H1 (cell line): Measurements from ENCODE around the gene ZFR. TPM values are rescaled to one million over a fixed set of nuclear protein-coding genes. Genes with fewer than 3 reads are reported as not detected.

ENCODE experiments used
- CTCF ChIA-PET: fragments of 300-600 bp; sonication (Branson Sonifier 250); formaldehyde crosslinking; loops from one replicate; lab custom pipeline; 2021; ENCODE audit not compliant: partially characterized antibody; lab: Charles Lee
- POLR2A ChIA-PET: fragments of 300-600 bp; sonication (Branson Sonifier 250); formaldehyde crosslinking; loops from one replicate; lab custom pipeline; 2021; ENCODE audit warnings: inconsistent platforms; ENCODE audit not compliant: partially characterized antibody; lab: Charles Lee
- DNase-seq, 2 experiments: peaks; one replicate each; pipeline versions ENCODE4 v3.0.0 to v3.0.0-alpha.2; 2010 to 2022; ENCODE audit warnings: low spot score in 2 of 2, low read depth in 1 of 2, mixed read lengths in 1 of 2
- FAIRE-seq: peaks from 2 replicates; lab custom pipeline; 2011; peaks lifted over from hg19 to GRCh38; lab: Jason Lieb, UNC
- H2AFZ ChIP-seq: 2 replicates; pipeline ENCODE4 v1.8.1; 2012; ENCODE audit warnings: low read length, inconsistent platforms
- H2AK5ac ChIP-seq: 2 replicates; pipeline ENCODE4 v1.6.1; 2013; ENCODE audit warnings: low read depth, low read length
- H2BK120ac ChIP-seq: replicated peaks from 2 replicates; pipeline ENCODE3; 2013; ENCODE audit warnings: low read depth, low read length, inconsistent platforms
- H2BK12ac ChIP-seq: 2 replicates; pipeline ENCODE4 v1.6.1; 2013; ENCODE audit warnings: low read depth, low read length
- H2BK15ac ChIP-seq: 2 replicates; pipeline ENCODE4 v1.6.1; 2013; ENCODE audit warnings: low read length
- H2BK20ac ChIP-seq: 2 replicates; pipeline ENCODE4 v1.6.1; 2013; ENCODE audit warnings: low read length
- H2BK5ac ChIP-seq: 2 replicates; pipeline ENCODE4 v1.6.1; 2013; ENCODE audit warnings: low read depth, low read length
- H3K14ac ChIP-seq: 2 replicates; pipeline ENCODE4 v1.6.1; 2013; ENCODE audit warnings: inconsistent platforms; ENCODE audit not compliant: insufficient read length
- H3K18ac ChIP-seq: 2 replicates; pipeline ENCODE4 v1.6.1; 2013; ENCODE audit warnings: low read length; ENCODE audit errors: extremely low read depth
- H3K23ac ChIP-seq: 2 replicates; pipeline ENCODE4 v1.6.1; 2013; ENCODE audit warnings: inconsistent platforms; ENCODE audit not compliant: insufficient read length
- H3K23me2 ChIP-seq: 2 replicates; pipeline ENCODE4 v1.6.1; 2013; ENCODE audit warnings: low read depth, low read length
- H3K27ac ChIP-seq: 2 replicates; pipeline ENCODE4 v1.6.1; 2011; ENCODE audit warnings: low read depth, low read length, inconsistent platforms
- H3K27me3 ChIP-seq, 4 experiments: replicated peaks in 1 of 4; 1 replicate in 1 of 4; 2 replicates in 3 of 4; pipeline versions ENCODE4 v1.6.1 to v1.8.1; 2011 to 2013; ENCODE audit warnings: low read length in 3 of 4, mild to moderate bottlenecking in 3 of 4, inconsistent platforms in 2 of 4, mixed read lengths in 2 of 4, moderate library complexity in 1 of 4; ENCODE audit not compliant: control insufficient read depth in 3 of 4, insufficient read depth in 3 of 4; ENCODE audit errors: extremely low read depth in 1 of 4
- H3K36me3 ChIP-seq, 4 experiments: 2 replicates each; pipeline versions ENCODE4 v1.6.1 to v1.8.1; 2011 to 2013; ENCODE audit warnings: mild to moderate bottlenecking in 4 of 4, low read length in 3 of 4, moderate library complexity in 2 of 4, control low read depth in 1 of 4, inconsistent platforms in 1 of 4; ENCODE audit not compliant: insufficient read depth in 4 of 4, control insufficient read depth in 2 of 4
- H3K4ac ChIP-seq: replicated peaks from 2 replicates; pipeline ENCODE3; 2013; ENCODE audit warnings: low read length, low read depth, mixed read lengths, inconsistent platforms; ENCODE audit not compliant: insufficient read length
- H3K4me1 ChIP-seq, 4 experiments: replicated peaks in 1 of 4; 1 replicate in 1 of 4; 2 replicates in 3 of 4; pipeline versions ENCODE4 v1.6.1 to v1.8.1; 2011 to 2013; ENCODE audit warnings: low read length in 3 of 4, inconsistent platforms in 2 of 4, mixed read lengths in 1 of 4; ENCODE audit not compliant: insufficient read depth in 4 of 4, control insufficient read depth in 3 of 4
- H3K4me2 ChIP-seq, 2 experiments: 2 replicates each; pipeline versions ENCODE4 v1.6.1 to v1.8.1; 2011 to 2013; ENCODE audit warnings: low read depth in 2 of 2, low read length in 2 of 2, control low read depth in 1 of 2, inconsistent platforms in 1 of 2, mild to moderate bottlenecking in 1 of 2; ENCODE audit not compliant: insufficient read depth in 1 of 2
- H3K4me3 ChIP-seq, 4 experiments: fragments of 200-600, 300-600 bp in 1 of 4; sonication (generic), shearing (Covaris generic), sonication (Bioruptor Twin) in 1 of 4; 2 replicates each; pipeline versions ENCODE4 v1.5.1 to v1.8.1; 2011 to 2016; ENCODE audit warnings: low read length in 4 of 4, low read depth in 3 of 4, control low read depth in 2 of 4, inconsistent platforms in 2 of 4, mild to moderate bottlenecking in 2 of 4, mixed read lengths in 1 of 4, moderate library complexity in 1 of 4; ENCODE audit not compliant: insufficient read depth in 2 of 4; ENCODE audit errors: extremely low read depth in 1 of 4
- H3K56ac ChIP-seq: replicated peaks from 2 replicates; pipeline ENCODE3; 2013; ENCODE audit warnings: low read depth, mild to moderate bottlenecking, mixed read lengths, low read length, inconsistent platforms; ENCODE audit not compliant: insufficient read length
- H3K79me1 ChIP-seq: 2 replicates; pipeline ENCODE4 v1.6.1; 2013; ENCODE audit warnings: low read depth, low read length, control low read depth
- H3K79me2 ChIP-seq, 2 experiments: 2 replicates each; pipeline versions ENCODE4 v1.6.1 to v1.8.1; 2012 to 2013; ENCODE audit warnings: low read length in 2 of 2, mild to moderate bottlenecking in 2 of 2, inconsistent platforms in 1 of 2; ENCODE audit not compliant: insufficient read depth in 2 of 2, control insufficient read depth in 1 of 2
- H3K9ac ChIP-seq, 4 experiments: replicated peaks in 1 of 4; 1 replicate in 1 of 4; 2 replicates in 3 of 4; pipeline versions ENCODE4 v1.6.1 to v1.8.1; 2011 to 2013; ENCODE audit warnings: low read depth in 3 of 4, low read length in 3 of 4, control low read depth in 2 of 4, mild to moderate bottlenecking in 2 of 4, moderate library complexity in 2 of 4, inconsistent platforms in 1 of 4; ENCODE audit errors: extremely low read depth in 1 of 4
- H3K9me3 ChIP-seq, 2 experiments: 2 replicates each; pipeline versions ENCODE4 v1.6.1 to v1.8.1; 2012 to 2013; ENCODE audit warnings: mild to moderate bottlenecking in 2 of 2, moderate library complexity in 2 of 2, control low read depth in 1 of 2, inconsistent platforms in 1 of 2, low read depth in 1 of 2, low read length in 1 of 2, mixed read lengths in 1 of 2; ENCODE audit not compliant: insufficient read depth in 2 of 2
- H4K20me1 ChIP-seq, 2 experiments: replicated peaks in 1 of 2; 2 replicates each; pipeline versions ENCODE3 to v1.8.1; 2011 to 2013; ENCODE audit warnings: inconsistent platforms in 2 of 2, low read length in 2 of 2, mild to moderate bottlenecking in 1 of 2; ENCODE audit not compliant: insufficient read depth in 2 of 2, control insufficient read depth in 1 of 2
- H4K5ac ChIP-seq: 2 replicates; pipeline ENCODE4 v1.6.1; 2013; ENCODE audit warnings: low read length, low read depth, mixed read lengths, inconsistent platforms; ENCODE audit not compliant: insufficient read length
- H4K8ac ChIP-seq: 2 replicates; pipeline ENCODE4 v1.8.0; 2013; ENCODE audit warnings: mild to moderate bottlenecking, moderate library complexity, low read length, inconsistent platforms; ENCODE audit not compliant: insufficient read depth; ENCODE audit errors: extremely low read depth
- H4K91ac ChIP-seq: replicated peaks from 2 replicates; pipeline ENCODE3; 2013; ENCODE audit warnings: low read length, mixed read lengths, inconsistent platforms; ENCODE audit not compliant: insufficient read length
- BCL11A ChIP-seq, 2 experiments: IDR thresholded peaks; one replicate each; pipeline ENCODE4 v1.6.1; 2011; ENCODE audit warnings: low read depth in 2 of 2, low read length in 2 of 2, mild to moderate bottlenecking in 2 of 2
- CBX5 ChIP-seq: fragments of 300-800, 300-1000 bp; sonication (generic); IDR thresholded peaks from 2 replicates; pipeline ENCODE4 v1.7.1; 2016; ENCODE audit warnings: antibody characterized with exemption, low read length, low read depth
- GABPA ChIP-seq: IDR thresholded peaks from 2 replicates; pipeline ENCODE4 v1.6.1; 2011; ENCODE audit warnings: mild to moderate bottlenecking, low read length, moderate library complexity, borderline replicate concordance; ENCODE audit not compliant: insufficient read depth
- RAD21 ChIP-seq, 2 experiments: IDR thresholded peaks in 1 of 2; conservative IDR thresholded peaks in 1 of 2; 2 replicates each; pipeline ENCODE4 v1.6.1; 2011; ENCODE audit warnings: low read depth in 2 of 2, low read length in 2 of 2, improper control_type of control experiment in 1 of 2, inconsistent platforms in 1 of 2, mild to moderate bottlenecking in 1 of 2, moderate library complexity in 1 of 2
- RBBP5 ChIP-seq: IDR thresholded peaks from 2 replicates; pipeline ENCODE4 v1.7.1; 2012; ENCODE audit warnings: low read depth, mild to moderate bottlenecking, inconsistent platforms, low read length, moderate library complexity, borderline replicate concordance
- RNF2 ChIP-seq: fragments of 200-900, 300-1000 bp; sonication (generic); IDR thresholded peaks from 2 replicates; pipeline ENCODE4 v1.7.1; 2016; ENCODE audit warnings: borderline replicate concordance, low read depth, mild to moderate bottlenecking, antibody characterized with exemption, low read length; ENCODE audit not compliant: poor library complexity, severe bottlenecking; ENCODE audit errors: missing control alignments
- SIN3A ChIP-seq, 2 experiments: IDR thresholded peaks in 1 of 2; conservative IDR thresholded peaks in 1 of 2; 2 replicates each; pipeline ENCODE4 v1.6.1; 2011 to 2012; ENCODE audit warnings: low read length in 2 of 2, improper control_type of control experiment in 1 of 2, low read depth in 1 of 2, mild to moderate bottlenecking in 1 of 2
- SP1 ChIP-seq: IDR thresholded peaks from 2 replicates; pipeline ENCODE4 v1.6.1; 2011; ENCODE audit warnings: low read depth, low read length
- TEAD4 ChIP-seq: IDR thresholded peaks from 2 replicates; pipeline ENCODE4 v1.6.1; 2012; ENCODE audit warnings: low read depth, low read length, inconsistent platforms, mixed read lengths
- WGBS, 2 experiments: shearing (Covaris generic) in 1 of 2; methylation state at CpG; one replicate each; pipeline versions ENCODE4 v1.1.6 to v1.1.7; 2013 to 2015; ENCODE audit warnings: low lambda C conversion rate in 2 of 2, mixed read lengths in 2 of 2, inconsistent platforms in 1 of 2, low coverage in 1 of 2, missing lambda C conversion rate in 1 of 2; ENCODE audit not compliant: insufficient replicate concordance in 2 of 2, insufficient coverage in 1 of 2, insufficient read length in 1 of 2; ENCODE audit errors: extremely low coverage in 1 of 2, missing lambda C conversion rate in 1 of 2; 5-methylcytosine and 5-hydroxymethylcytosine counted together
- polyA plus RNA-seq, 7 experiments: library from polyadenylated mRNA; depleted of rRNA in 3 of 7; stranded (reverse) in 5 of 7; unstranded in 2 of 7; fragments of >200 nt in 5 of 7; fragments of 200-250 nt in 2 of 7; gene quantifications; 1 replicate in 5 of 7; 2 replicates in 1 of 7; 4 replicates in 1 of 7; pipeline versions ENCODE4 v1.2.1 to v1.2.3, GENCODE V29; 2011 to 2013; ENCODE audit warnings: missing spikeins in 2 of 7, mixed read lengths in 2 of 7
- total RNA-seq: library from RNA; stranded (reverse); fragmentation: NEBNext Ultra II Directional; extraction: Animal tissue kit (Norgen Biotek cat#: 25700); gene quantifications from 2 replicates; pipeline ENCODE4 v1.2.1, GENCODE V29; 2021

Gene ZFR
- total and polyA plus RNA-seq, 2 of the 8 experiments (the other 6 are each of a cell fraction or from before 2014, with no cell fraction given) = 68.8 to 92.7 TPM

GRCh38 chr5:32383065-32383464, 61.5 kb downstream of the ZFR start:
- no peak overlapping the region for H2BK5ac ChIP-seq
- no peaks in the 10 kb centered on the region; the same call in 1 of the 2 replicates for H3K79me1 ChIP-seq
- POLR2A ChIA-PET = no interaction called here
- no peak overlapping the region for H3K9ac ChIP-seq
- no peak overlapping the region for H3K27ac ChIP-seq
- H4K20me1 ChIP-seq = peaks cover 1% of the 10 kb centered on the region in 2 experiments
- no peak overlapping the region for H3K4ac ChIP-seq
- H4K8ac ChIP-seq = no peak overlapping the region; the same call in 1 of the 2 replicates
- H2BK15ac ChIP-seq = no peak overlapping the region
- H3K4me1 ChIP-seq = no peaks in the 10 kb centered on the region
- no peaks in the 10 kb centered on the region for H3K79me2 ChIP-seq
- TF ChIP-seq SP1 (no peak), RNF2 (no peak), CBX5 (no peak), RAD21 (IDR thresholded peaks at IDR 0.05 in 1 of 2, conservative IDR thresholded peaks at IDR 0.05 in 1 of 2; ENCODE audit: low read depth in 2 of 2, low read length in 2 of 2) (no peak), BCL11A (IDR thresholded peaks at IDR 0.05; ENCODE audit: low read depth in 2 of 2, low read length in 2 of 2) (no peak), TEAD4 (no peak), GABPA (no peak), RBBP5 (no peak), SIN3A (conservative IDR thresholded peaks at IDR 0.05 in 1 of 2, IDR thresholded peaks at IDR 0.05 in 1 of 2; ENCODE audit: low read depth in 1 of 2, low read length in 2 of 2) (no peak)
- no peak for FAIRE-seq
- H3K27me3 ChIP-seq = no peaks in the 10 kb centered on the region
- no peaks in the 10 kb centered on the region for H3K9me3 ChIP-seq
- H4K5ac ChIP-seq = no peak overlapping the region
- H2AK5ac ChIP-seq = no peak overlapping the region
- no peak overlapping the region for H2BK12ac ChIP-seq
- no peak overlapping the region for H2AFZ ChIP-seq
- no peak overlapping the region for H2BK120ac ChIP-seq
- no peak overlapping the region for H3K14ac ChIP-seq
- no peak overlapping the region for H3K4me3 ChIP-seq
- H3K56ac ChIP-seq = no peak overlapping the region
- H3K18ac ChIP-seq = no peak overlapping the region
- H3K23me2 ChIP-seq = no peaks in the 10 kb centered on the region
- WGBS, 2 experiments = 97% methylated on average over 2 of the region's 2 CpGs; no CpG with 5 or more reads in 1 of the 2 experiments
- no peak overlapping the region for H3K4me2 ChIP-seq
- H3K36me3 ChIP-seq = peaks cover 2 to 79% (median 28%) of the 10 kb centered on the region in 4 experiments; a peak in 5 of 8 replicates
- CTCF ChIA-PET = interaction anchor here (1.1 to 1.5 kb wide), 3 partner anchors 10 to 207 kb away, joined by 3 to 4 read pairs (median 3); no protein-coding TSS in a partner anchor
- H4K91ac ChIP-seq = no peak overlapping the region
- H2BK20ac ChIP-seq = no peak overlapping the region
- DNase-seq = no peak
- no peak overlapping the region for H3K23ac ChIP-seq
